NCI-H510A treated with DMSO at 0.1 percent for 48 hours (cell line): ENCODE measurements around the gene ZNF345.
A peak's percentile ranks its signal among the peaks of the same experiment; 100 is the strongest.

Source experiments
- DNase-seq: peaks from one replicate; lab custom pipeline; 2025; lab: John Stamatoyannopoulos, UW

ZNF345 gene

GRCh38 chr19:36850559-36851442, at the start of gene ZNF345:
TSS of gene ZNF345 (plus strand) at chr19:36850876. CDS start at chr19:36876831, 25,955 bp downstream.
- DNase-seq = peak; percentile 88

GRCh38 chr19:36805364-36805763, 45.3 kb upstream of the ZNF345 start:
- DNase-seq = no peak

GRCh38 chr19:36807029-36807428, 43.6 kb upstream of the ZNF345 start:
- no peak for DNase-seq

GRCh38 chr19:36819130-36819630, 31.5 kb upstream of the ZNF345 start:
- DNase-seq = no peak

- no peak for DNase-seq
These were observed 28.9 kb upstream of the ZNF345 start for GRCh38 chr19:36821758-36822157.

GRCh38 chr19:36833430-36833829, 17.2 kb upstream of the ZNF345 start:
- DNase-seq = no peak

GRCh38 chr19:36837176-36837905, 13.3 kb upstream of the ZNF345 start:
- no peak for DNase-seq

GRCh38 chr19:36837906-36838783, 12.5 kb upstream of the ZNF345 start, which contains the start of gene ZNF790:
TSS of gene ZNF790 (minus strand) at chr19:36838387. CDS start at chr19:36825619, 12,768 bp downstream.
- peak; percentile 84 for DNase-seq

GRCh38 chr19:36838784-36839324, 11.8 kb upstream of the ZNF345 start:
- DNase-seq = no peak

- DNase-seq = no peak
These were observed 2.7 kb upstream of the ZNF345 start for GRCh38 chr19:36847968-36848367.

GRCh38 chr19:36849701-36850558, 746 bp upstream of the ZNF345 start:
- peak; percentile 82 for DNase-seq

GRCh38 chr19:36851898-36852297, 1.2 kb downstream of the ZNF345 start:
- DNase-seq = no peak

GRCh38 chr19:36876993-36877938, 26.6 kb downstream of the ZNF345 start:
- DNase-seq = no peak

GRCh38 chr19:36891768-36892357, 41.2 kb downstream of the ZNF345 start:
- no peak for DNase-seq

- DNase-seq = no peak
These were observed 44.2 kb downstream of the ZNF345 start for GRCh38 chr19:36894849-36895383.

- no peak for DNase-seq
These were observed 47.7 kb downstream of the ZNF345 start for GRCh38 chr19:36898422-36898821.

GRCh38 chr19:36915992-36916830, 65.5 kb downstream of the ZNF345 start, which contains the start of the genes ZNF568 and ZNF829:
TSS of gene ZNF568 (plus strand) at chr19:36916332. CDS start at chr19:36922771, 6,439 bp downstream.
TSS of gene ZNF829 (minus strand) at chr19:36916291. CDS start at chr19:36915167, 1,124 bp downstream.
- DNase-seq = peak; percentile 65
